ENCODE data around the gene NUDT4. TPM values are rescaled to one million over a fixed set of nuclear protein-coding genes. Genes with fewer than 3 reads are reported as not detected.
A peak's percentile ranks its signal among the peaks of the same experiment; 100 is the strongest.

The NUDT4 gene
- total and polyA plus RNA-seq, 9 of the 15 experiments (the other 6 are each of a cell fraction or from before 2014, with no cell fraction given) = 38.1 to 164 (median 99.2) TPM

DNA sequence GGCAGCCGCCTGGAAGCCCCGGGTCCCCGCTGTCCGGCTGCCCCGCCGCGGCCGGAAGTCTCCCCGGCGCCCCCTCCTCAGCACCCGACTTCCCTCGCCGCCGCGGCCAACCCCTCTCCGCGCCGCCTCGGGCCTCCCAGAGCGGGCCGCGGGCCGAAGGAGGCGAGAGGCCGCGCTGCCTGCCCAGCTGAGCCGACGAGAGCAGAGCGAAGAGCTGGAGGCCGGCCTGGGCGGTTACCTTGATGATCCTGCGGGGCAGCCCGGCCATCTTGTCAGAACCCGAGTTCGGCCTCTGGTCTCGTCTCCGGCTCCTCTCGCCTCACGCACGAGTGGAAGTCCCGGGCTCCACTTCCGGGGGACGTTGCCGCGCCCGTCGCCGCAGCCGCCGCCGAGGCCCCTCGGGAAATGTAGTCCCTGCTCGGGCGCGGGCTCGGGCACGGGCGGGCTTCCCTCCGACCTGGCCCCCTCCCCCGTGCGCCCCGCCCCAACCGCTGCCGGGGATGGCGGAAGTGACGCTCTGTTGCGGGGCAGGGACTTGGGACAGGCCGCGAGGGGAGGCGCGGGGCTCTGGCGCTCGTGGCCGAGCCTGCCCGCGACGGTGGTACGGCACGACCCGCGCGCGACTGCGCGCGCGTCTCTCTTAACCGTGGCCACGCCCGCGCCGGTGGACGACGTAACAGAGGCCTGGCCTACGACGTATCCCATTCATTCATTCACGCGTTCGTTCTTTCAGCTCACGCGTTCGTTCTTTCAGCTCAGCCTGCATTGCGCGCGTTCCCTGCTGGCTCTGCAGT, 64.1 kb downstream of the NUDT4 start, which contains the start of gene UBE2N (continued):
- TF ChIP-seq, protein P1, sequence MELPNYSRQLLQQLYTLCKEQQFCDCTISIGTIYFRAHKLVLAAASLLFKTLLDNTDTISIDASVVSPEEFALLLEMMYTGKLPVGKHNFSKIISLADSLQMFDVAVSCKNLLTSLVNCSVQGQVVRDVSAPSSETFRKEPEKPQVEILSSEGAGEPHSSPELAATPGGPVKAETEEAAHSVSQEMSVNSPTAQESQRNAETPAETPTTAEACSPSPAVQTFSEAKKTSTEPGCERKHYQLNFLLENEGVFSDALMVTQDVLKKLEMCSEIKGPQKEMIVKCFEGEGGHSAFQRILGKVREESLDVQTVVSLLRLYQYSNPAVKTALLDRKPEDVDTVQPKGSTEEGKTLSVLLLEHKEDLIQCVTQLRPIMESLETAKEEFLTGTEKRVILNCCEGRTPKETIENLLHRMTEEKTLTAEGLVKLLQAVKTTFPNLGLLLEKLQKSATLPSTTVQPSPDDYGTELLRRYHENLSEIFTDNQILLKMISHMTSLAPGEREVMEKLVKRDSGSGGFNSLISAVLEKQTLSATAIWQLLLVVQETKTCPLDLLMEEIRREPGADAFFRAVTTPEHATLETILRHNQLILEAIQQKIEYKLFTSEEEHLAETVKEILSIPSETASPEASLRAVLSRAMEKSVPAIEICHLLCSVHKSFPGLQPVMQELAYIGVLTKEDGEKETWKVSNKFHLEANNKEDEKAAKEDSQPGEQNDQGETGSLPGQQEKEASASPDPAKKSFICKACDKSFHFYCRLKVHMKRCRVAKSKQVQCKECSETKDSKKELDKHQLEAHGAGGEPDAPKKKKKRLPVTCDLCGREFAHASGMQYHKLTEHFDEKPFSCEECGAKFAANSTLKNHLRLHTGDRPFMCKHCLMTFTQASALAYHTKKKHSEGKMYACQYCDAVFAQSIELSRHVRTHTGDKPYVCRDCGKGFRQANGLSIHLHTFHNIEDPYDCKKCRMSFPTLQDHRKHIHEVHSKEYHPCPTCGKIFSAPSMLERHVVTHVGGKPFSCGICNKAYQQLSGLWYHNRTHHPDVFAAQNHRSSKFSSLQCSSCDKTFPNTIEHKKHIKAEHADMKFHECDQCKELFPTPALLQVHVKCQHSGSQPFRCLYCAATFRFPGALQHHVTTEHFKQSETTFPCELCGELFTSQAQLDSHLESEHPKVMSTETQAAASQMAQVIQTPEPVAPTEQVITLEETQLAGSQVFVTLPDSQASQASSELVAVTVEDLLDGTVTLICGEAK (IDR thresholded peaks at IDR 0.05) = peak; percentile 93
- TF ChIP-seq, protein P1 (CRISPR knock-in tag; IDR thresholded peaks at IDR 0.05) = no peak
- TF ChIP-seq CXXC5 (CRISPR knock-in tag; IDR thresholded peaks at IDR 0.05) (peak; percentile 92), TAF9B (IDR thresholded peaks at IDR 0.05; ENCODE audit: partially characterized antibody) (peak; percentile 19), ZBTB7A (IDR thresholded peaks at IDR 0.05; ENCODE audit: borderline replicate concordance, control insufficient read depth, low read depth, low read length) (peak; percentile 81), KLF13 (tag; IDR thresholded peaks at IDR 0.05; ENCODE audit: borderline replicate concordance, low read depth) (no peak), JUN (IDR thresholded peaks at IDR 0.05; ENCODE audit: borderline replicate concordance, low read depth, low read length) (no peak), JUN (CRISPR knock-in tag; IDR thresholded peaks at IDR 0.05; ENCODE audit: borderline replicate concordance) (no peak; the same call in 1 of the 2 replicates), SIN3B (IDR thresholded peaks at IDR 0.05; ENCODE audit: low read depth) (peak; percentile 70; the same call in 1 of the 2 replicates), ELF2 (CRISPR knock-in tag; IDR thresholded peaks at IDR 0.05) (peak; percentile 81; the same call in 1 of the 2 replicates), TBP (optimal IDR thresholded peaks at IDR 0.05; ENCODE audit: low read depth, low read length) (peak; percentile 80), TARDBP (IDR thresholded peaks at IDR 0.05) (peak; percentile 91), SAFB (IDR thresholded peaks at IDR 0.05; ENCODE audit: borderline replicate concordance, low read depth, low read length) (peak; percentile 95)
- TF ChIP-seq, protein P2, sequence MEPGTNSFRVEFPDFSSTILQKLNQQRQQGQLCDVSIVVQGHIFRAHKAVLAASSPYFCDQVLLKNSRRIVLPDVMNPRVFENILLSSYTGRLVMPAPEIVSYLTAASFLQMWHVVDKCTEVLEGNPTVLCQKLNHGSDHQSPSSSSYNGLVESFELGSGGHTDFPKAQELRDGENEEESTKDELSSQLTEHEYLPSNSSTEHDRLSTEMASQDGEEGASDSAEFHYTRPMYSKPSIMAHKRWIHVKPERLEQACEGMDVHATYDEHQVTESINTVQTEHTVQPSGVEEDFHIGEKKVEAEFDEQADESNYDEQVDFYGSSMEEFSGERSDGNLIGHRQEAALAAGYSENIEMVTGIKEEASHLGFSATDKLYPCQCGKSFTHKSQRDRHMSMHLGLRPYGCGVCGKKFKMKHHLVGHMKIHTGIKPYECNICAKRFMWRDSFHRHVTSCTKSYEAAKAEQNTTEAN (CRISPR knock-in tag; IDR thresholded peaks at IDR 0.05) = no peak
- TF ChIP-seq, protein P3, sequence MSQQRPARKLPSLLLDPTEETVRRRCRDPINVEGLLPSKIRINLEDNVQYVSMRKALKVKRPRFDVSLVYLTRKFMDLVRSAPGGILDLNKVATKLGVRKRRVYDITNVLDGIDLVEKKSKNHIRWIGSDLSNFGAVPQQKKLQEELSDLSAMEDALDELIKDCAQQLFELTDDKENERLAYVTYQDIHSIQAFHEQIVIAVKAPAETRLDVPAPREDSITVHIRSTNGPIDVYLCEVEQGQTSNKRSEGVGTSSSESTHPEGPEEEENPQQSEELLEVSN (IDR thresholded peaks at IDR 0.05; ENCODE audit: borderline replicate concordance in 1 of 2, extremely low read depth in 1 of 2, insufficient read depth in 1 of 2, insufficient read length in 1 of 2, low read depth in 1 of 2, low read length in 1 of 2, poor library complexity in 1 of 2, severe bottlenecking in 1 of 2) = peak; percentile 91 to 92
